Measurements from ENCODE around the gene NR2E1.

The NR2E1 gene

GRCh38 chr6:108171291-108171917, 5.6 kb downstream of the NR2E1 start:
- no peak overlapping the region for H3K4me3 ChIP-seq (replicated peaks in 1 of 2; ENCODE audit: low read depth in 2 of 2, low read length in 2 of 2)
- no peak for TF ChIP-seq CTCF (IDR thresholded peaks at IDR 0.05; ENCODE audit: low read depth, low read length)
- no peak for DNase-seq (ENCODE audit: low read depth in 2 of 2)

DNA sequence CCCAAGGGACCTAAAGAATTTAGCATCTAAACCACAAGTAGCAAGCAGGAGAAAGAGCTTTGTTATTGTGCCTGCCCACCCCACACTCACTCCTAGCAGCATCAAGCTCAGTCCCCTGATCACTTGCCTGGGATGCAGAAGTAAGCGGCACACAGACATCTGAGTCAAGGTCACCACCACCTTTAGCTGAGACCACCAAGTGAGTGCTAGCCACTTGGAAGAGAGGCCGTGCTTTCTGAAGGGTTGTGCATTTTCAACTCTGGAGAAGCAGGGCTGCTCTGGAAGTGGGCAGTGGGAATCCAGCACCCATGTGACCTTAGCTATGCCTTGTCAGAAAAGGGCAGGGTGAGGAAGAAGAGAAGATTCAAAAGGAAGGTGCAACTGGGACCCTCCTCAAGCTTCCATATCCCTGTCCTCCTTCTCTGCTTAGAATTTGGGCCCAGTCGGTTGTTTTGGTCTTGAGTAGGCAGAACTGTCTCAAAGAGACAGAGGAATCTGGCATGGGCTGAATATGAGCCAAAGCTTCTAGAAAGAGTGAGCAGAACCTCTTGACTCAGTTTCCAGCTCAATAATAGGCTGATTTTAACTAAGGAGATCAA, 6.2 kb downstream of the NR2E1 start:
- no peak for TF ChIP-seq CTCF (IDR thresholded peaks at IDR 0.05; ENCODE audit: low read depth, low read length)
- DNase-seq (ENCODE audit: low read depth in 2 of 2), result no peak
- no peak overlapping the region for H3K4me3 ChIP-seq (replicated peaks in 1 of 2; ENCODE audit: low read depth in 2 of 2, low read length in 2 of 2)

- DNase-seq (ENCODE audit: low read depth in 2 of 2), result peak; percentile 49 to 52
- no peak overlapping the region for H3K4me3 ChIP-seq (replicated peaks in 1 of 2; ENCODE audit: low read depth in 2 of 2, low read length in 2 of 2)
- TF ChIP-seq CTCF (IDR thresholded peaks at IDR 0.05; ENCODE audit: low read depth, low read length), result no peak
Measured at GRCh38 chr6:108174371-108175175, 8.8 kb downstream of the NR2E1 start.

DNA sequence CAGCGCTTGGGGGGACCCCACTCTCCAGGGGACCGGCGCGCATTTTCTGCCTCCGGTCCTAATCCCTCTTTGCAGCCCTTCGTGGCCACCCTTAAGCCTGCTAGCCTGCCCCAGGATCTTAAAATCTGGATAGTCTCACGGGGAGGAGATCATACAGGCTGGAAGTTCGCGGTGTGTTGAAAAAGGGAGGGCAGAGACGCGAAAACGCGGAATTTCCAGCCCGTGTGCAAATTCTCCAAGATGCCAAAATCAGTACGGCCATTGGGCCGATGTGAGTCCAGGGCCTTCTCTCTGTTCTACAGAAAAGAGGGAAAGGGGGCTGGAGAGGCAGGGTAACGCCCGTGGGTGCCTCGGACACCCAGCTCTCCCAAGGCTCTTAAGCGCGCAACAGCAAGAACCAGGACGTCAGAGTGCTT, 9.4 kb downstream of the NR2E1 start:
- no peak for DNase-seq (ENCODE audit: low read depth in 2 of 2)
- no peak for TF ChIP-seq CTCF (IDR thresholded peaks at IDR 0.05; ENCODE audit: low read depth, low read length)
- H3K4me3 ChIP-seq (replicated peaks in 1 of 2; ENCODE audit: low read depth in 2 of 2, low read length in 2 of 2), result no peak overlapping the region

DNA sequence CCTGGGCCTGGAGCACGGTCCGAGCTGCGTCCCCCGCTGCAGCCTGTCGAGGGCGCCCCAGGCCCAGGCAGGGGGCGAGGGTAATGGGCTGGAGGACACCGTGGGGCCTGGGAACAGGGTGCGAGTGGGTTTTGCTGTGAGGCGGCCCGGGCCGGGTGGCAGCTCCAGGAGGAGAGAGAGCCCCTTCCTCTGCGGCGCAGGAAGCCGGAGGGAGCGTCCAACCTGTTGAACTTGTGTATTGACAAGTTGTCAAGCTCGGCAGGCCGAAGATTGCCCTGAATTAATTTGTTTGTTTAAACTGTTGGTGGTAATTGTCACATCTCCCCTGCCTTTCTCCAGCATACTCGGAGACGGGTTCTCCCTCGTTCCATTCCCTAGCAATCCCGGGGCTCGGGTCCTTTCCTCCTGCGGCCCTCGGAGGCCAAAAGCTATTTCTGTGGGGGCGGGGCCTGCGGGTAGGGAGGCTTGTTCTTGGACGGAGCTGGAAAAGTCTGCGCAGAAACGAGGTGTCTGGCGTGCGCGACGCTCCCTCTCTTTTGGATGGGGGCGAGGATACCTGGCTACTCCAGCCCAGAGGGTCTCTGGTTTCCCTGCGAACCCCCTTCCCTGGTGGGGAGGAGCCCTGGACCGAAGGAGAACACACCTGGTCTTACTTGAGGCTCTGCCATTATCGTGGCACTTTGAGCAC, 9.9 kb downstream of the NR2E1 start:
- H3K4me3 ChIP-seq (replicated peaks in 1 of 2; ENCODE audit: low read depth in 2 of 2, low read length in 2 of 2), result no peak overlapping the region

More for the DNA sequence above, 9.9 kb downstream of the NR2E1 start:
- no peak for TF ChIP-seq CTCF (IDR thresholded peaks at IDR 0.05; ENCODE audit: low read depth, low read length)
- DNase-seq (ENCODE audit: low read depth in 2 of 2), result no peak
